HEK293T (cell line): ENCODE measurements around the gene SEC11C.

Experiments
- BHLHE40 ChIP-seq: fragments of 450-650 bp; IDR thresholded peaks from 2 replicates; pipeline ENCODE4 v1.6.1; 2016; ENCODE audit warnings: mild to moderate bottlenecking, moderate library complexity, borderline replicate concordance
- FOXA1 ChIP-seq: fragments of 450-650 bp; IDR thresholded peaks from 2 replicates; pipeline ENCODE4 v1.6.1; 2016; ENCODE audit warnings: mild to moderate bottlenecking
- NFRKB ChIP-seq: fragments of 450-650 bp; IDR thresholded peaks from 2 replicates; pipeline ENCODE4 v1.6.1; 2016; ENCODE audit warnings: mild to moderate bottlenecking, moderate library complexity
- SP1 ChIP-seq: fragments of 450-650 bp; IDR thresholded peaks from 2 replicates; pipeline ENCODE4 v1.6.1; 2017
- SUZ12 ChIP-seq: fragments of 450-650 bp; IDR thresholded peaks from 2 replicates; pipeline ENCODE4 v1.6.1; 2016; ENCODE audit warnings: mild to moderate bottlenecking

DNA sequence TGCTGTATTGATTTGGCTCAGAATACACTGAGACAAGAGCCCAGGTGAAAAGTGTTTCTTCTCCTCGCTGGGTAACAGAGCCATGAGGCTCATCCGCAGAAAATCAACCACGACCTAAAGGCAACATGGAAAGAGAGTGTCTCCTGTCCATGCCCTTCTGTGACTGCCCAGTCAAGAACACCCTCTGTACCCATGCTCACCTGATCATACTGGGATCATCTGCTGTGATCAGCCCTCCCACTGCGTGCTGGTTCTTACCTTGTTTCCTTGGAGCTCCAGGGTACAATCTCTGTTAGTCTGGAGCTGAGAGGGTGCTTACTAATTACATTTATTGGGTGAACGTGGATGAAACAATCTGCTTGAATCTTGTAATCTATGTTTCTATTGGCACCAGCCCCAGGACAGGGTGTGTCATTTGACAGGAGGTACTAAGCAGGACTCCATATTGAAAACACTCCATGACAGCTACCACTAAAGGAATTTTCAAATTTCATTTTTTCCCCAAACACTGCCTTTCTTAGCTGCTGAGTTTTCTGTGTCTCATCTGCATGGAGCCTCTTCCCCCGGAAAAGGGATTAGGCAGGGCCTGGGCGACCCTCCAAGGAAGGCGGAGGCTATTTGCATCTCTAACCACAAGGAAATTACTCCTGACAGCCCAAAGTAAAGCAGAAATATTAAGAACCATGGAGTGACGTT, 40.6 kb downstream of the SEC11C start:
- no peak for TF ChIP-seq SP1
- no peak for TF ChIP-seq FOXA1
- no peak for TF ChIP-seq NFRKB
- no peak for TF ChIP-seq SUZ12
- no peak for TF ChIP-seq BHLHE40
